H1 (cell line): Measurements from ENCODE around the gene PCBP4. TPM values are rescaled to one million over a fixed set of nuclear protein-coding genes. Genes with fewer than 3 reads are reported as not detected.

Experiments used
- CTCF ChIA-PET: fragments of 300-600 bp; sonication (Branson Sonifier 250); formaldehyde crosslinking; loops from one replicate; lab custom pipeline; 2021; ENCODE audit not compliant: partially characterized antibody; lab: Charles Lee
- POLR2A ChIA-PET: fragments of 300-600 bp; sonication (Branson Sonifier 250); formaldehyde crosslinking; loops from one replicate; lab custom pipeline; 2021; ENCODE audit warnings: inconsistent platforms; ENCODE audit not compliant: partially characterized antibody; lab: Charles Lee
- DNase-seq, 2 experiments: peaks; one replicate each; pipeline versions ENCODE4 v3.0.0 to v3.0.0-alpha.2; 2010 to 2022; ENCODE audit warnings: low spot score in 2 of 2, low read depth in 1 of 2, mixed read lengths in 1 of 2
- FAIRE-seq: peaks from 2 replicates; lab custom pipeline; 2011; peaks lifted over from hg19 to GRCh38; lab: Jason Lieb, UNC
- H2AFZ ChIP-seq: 2 replicates; pipeline ENCODE4 v1.8.1; 2012; ENCODE audit warnings: low read length, inconsistent platforms
- H2AK5ac ChIP-seq: 2 replicates; pipeline ENCODE4 v1.6.1; 2013; ENCODE audit warnings: low read depth, low read length
- H2BK120ac ChIP-seq: replicated peaks from 2 replicates; pipeline ENCODE3; 2013; ENCODE audit warnings: low read depth, low read length, inconsistent platforms
- H2BK12ac ChIP-seq: 2 replicates; pipeline ENCODE4 v1.6.1; 2013; ENCODE audit warnings: low read depth, low read length
- H2BK15ac ChIP-seq: 2 replicates; pipeline ENCODE4 v1.6.1; 2013; ENCODE audit warnings: low read length
- H2BK20ac ChIP-seq: 2 replicates; pipeline ENCODE4 v1.6.1; 2013; ENCODE audit warnings: low read length
- H2BK5ac ChIP-seq: 2 replicates; pipeline ENCODE4 v1.6.1; 2013; ENCODE audit warnings: low read depth, low read length
- H3K14ac ChIP-seq: 2 replicates; pipeline ENCODE4 v1.6.1; 2013; ENCODE audit warnings: inconsistent platforms; ENCODE audit not compliant: insufficient read length
- H3K18ac ChIP-seq: 2 replicates; pipeline ENCODE4 v1.6.1; 2013; ENCODE audit warnings: low read length; ENCODE audit errors: extremely low read depth
- H3K23ac ChIP-seq: 2 replicates; pipeline ENCODE4 v1.6.1; 2013; ENCODE audit warnings: inconsistent platforms; ENCODE audit not compliant: insufficient read length
- H3K23me2 ChIP-seq: 2 replicates; pipeline ENCODE4 v1.6.1; 2013; ENCODE audit warnings: low read depth, low read length
- H3K27ac ChIP-seq: 2 replicates; pipeline ENCODE4 v1.6.1; 2011; ENCODE audit warnings: low read depth, low read length, inconsistent platforms
- H3K27me3 ChIP-seq, 4 experiments: replicated peaks in 1 of 4; 1 replicate in 1 of 4; 2 replicates in 3 of 4; pipeline versions ENCODE4 v1.6.1 to v1.8.1; 2011 to 2013; ENCODE audit warnings: low read length in 3 of 4, mild to moderate bottlenecking in 3 of 4, inconsistent platforms in 2 of 4, mixed read lengths in 2 of 4, moderate library complexity in 1 of 4; ENCODE audit not compliant: control insufficient read depth in 3 of 4, insufficient read depth in 3 of 4; ENCODE audit errors: extremely low read depth in 1 of 4
- H3K36me3 ChIP-seq, 4 experiments: 2 replicates each; pipeline versions ENCODE4 v1.6.1 to v1.8.1; 2011 to 2013; ENCODE audit warnings: mild to moderate bottlenecking in 4 of 4, low read length in 3 of 4, moderate library complexity in 2 of 4, control low read depth in 1 of 4, inconsistent platforms in 1 of 4; ENCODE audit not compliant: insufficient read depth in 4 of 4, control insufficient read depth in 2 of 4
- H3K4ac ChIP-seq: replicated peaks from 2 replicates; pipeline ENCODE3; 2013; ENCODE audit warnings: low read length, low read depth, mixed read lengths, inconsistent platforms; ENCODE audit not compliant: insufficient read length
- H3K4me1 ChIP-seq, 4 experiments: replicated peaks in 1 of 4; 1 replicate in 1 of 4; 2 replicates in 3 of 4; pipeline versions ENCODE4 v1.6.1 to v1.8.1; 2011 to 2013; ENCODE audit warnings: low read length in 3 of 4, inconsistent platforms in 2 of 4, mixed read lengths in 1 of 4; ENCODE audit not compliant: insufficient read depth in 4 of 4, control insufficient read depth in 3 of 4
- H3K4me2 ChIP-seq, 2 experiments: 2 replicates each; pipeline versions ENCODE4 v1.6.1 to v1.8.1; 2011 to 2013; ENCODE audit warnings: low read depth in 2 of 2, low read length in 2 of 2, control low read depth in 1 of 2, inconsistent platforms in 1 of 2, mild to moderate bottlenecking in 1 of 2; ENCODE audit not compliant: insufficient read depth in 1 of 2
- H3K4me3 ChIP-seq, 4 experiments: fragments of 200-600, 300-600 bp in 1 of 4; sonication (generic), shearing (Covaris generic), sonication (Bioruptor Twin) in 1 of 4; 2 replicates each; pipeline versions ENCODE4 v1.5.1 to v1.8.1; 2011 to 2016; ENCODE audit warnings: low read length in 4 of 4, low read depth in 3 of 4, control low read depth in 2 of 4, inconsistent platforms in 2 of 4, mild to moderate bottlenecking in 2 of 4, mixed read lengths in 1 of 4, moderate library complexity in 1 of 4; ENCODE audit not compliant: insufficient read depth in 2 of 4; ENCODE audit errors: extremely low read depth in 1 of 4
- H3K56ac ChIP-seq: replicated peaks from 2 replicates; pipeline ENCODE3; 2013; ENCODE audit warnings: low read depth, mild to moderate bottlenecking, mixed read lengths, low read length, inconsistent platforms; ENCODE audit not compliant: insufficient read length
- H3K79me1 ChIP-seq: 2 replicates; pipeline ENCODE4 v1.6.1; 2013; ENCODE audit warnings: low read depth, low read length, control low read depth
- H3K79me2 ChIP-seq, 2 experiments: 2 replicates each; pipeline versions ENCODE4 v1.6.1 to v1.8.1; 2012 to 2013; ENCODE audit warnings: low read length in 2 of 2, mild to moderate bottlenecking in 2 of 2, inconsistent platforms in 1 of 2; ENCODE audit not compliant: insufficient read depth in 2 of 2, control insufficient read depth in 1 of 2
- H3K9ac ChIP-seq, 4 experiments: replicated peaks in 1 of 4; 1 replicate in 1 of 4; 2 replicates in 3 of 4; pipeline versions ENCODE4 v1.6.1 to v1.8.1; 2011 to 2013; ENCODE audit warnings: low read depth in 3 of 4, low read length in 3 of 4, control low read depth in 2 of 4, mild to moderate bottlenecking in 2 of 4, moderate library complexity in 2 of 4, inconsistent platforms in 1 of 4; ENCODE audit errors: extremely low read depth in 1 of 4
- H3K9me3 ChIP-seq, 2 experiments: 2 replicates each; pipeline versions ENCODE4 v1.6.1 to v1.8.1; 2012 to 2013; ENCODE audit warnings: mild to moderate bottlenecking in 2 of 2, moderate library complexity in 2 of 2, control low read depth in 1 of 2, inconsistent platforms in 1 of 2, low read depth in 1 of 2, low read length in 1 of 2, mixed read lengths in 1 of 2; ENCODE audit not compliant: insufficient read depth in 2 of 2
- H4K20me1 ChIP-seq, 2 experiments: replicated peaks in 1 of 2; 2 replicates each; pipeline versions ENCODE3 to v1.8.1; 2011 to 2013; ENCODE audit warnings: inconsistent platforms in 2 of 2, low read length in 2 of 2, mild to moderate bottlenecking in 1 of 2; ENCODE audit not compliant: insufficient read depth in 2 of 2, control insufficient read depth in 1 of 2
- H4K5ac ChIP-seq: 2 replicates; pipeline ENCODE4 v1.6.1; 2013; ENCODE audit warnings: low read length, low read depth, mixed read lengths, inconsistent platforms; ENCODE audit not compliant: insufficient read length
- H4K8ac ChIP-seq: 2 replicates; pipeline ENCODE4 v1.8.0; 2013; ENCODE audit warnings: mild to moderate bottlenecking, moderate library complexity, low read length, inconsistent platforms; ENCODE audit not compliant: insufficient read depth; ENCODE audit errors: extremely low read depth
- H4K91ac ChIP-seq: replicated peaks from 2 replicates; pipeline ENCODE3; 2013; ENCODE audit warnings: low read length, mixed read lengths, inconsistent platforms; ENCODE audit not compliant: insufficient read length
- CBX8 ChIP-seq: fragments of 300-800, 300-1000 bp; sonication (generic); IDR thresholded peaks from 2 replicates; pipeline ENCODE4 v1.7.1; 2016; ENCODE audit warnings: low read depth, low read length, borderline replicate concordance
- KDM5A ChIP-seq: fragments of 200-600 bp; IDR thresholded peaks from 2 replicates; pipeline ENCODE4 v1.7.1; 2012; ENCODE audit warnings: mild to moderate bottlenecking, low read length, inconsistent platforms, mixed read lengths
- RXRA ChIP-seq: IDR thresholded peaks from 2 replicates; pipeline ENCODE4 v1.6.1; 2011; ENCODE audit warnings: low read depth, mild to moderate bottlenecking, low read length, moderate library complexity; ENCODE audit not compliant: insufficient read depth
- SIX5 ChIP-seq: IDR thresholded peaks from 2 replicates; pipeline ENCODE4 v1.6.1; 2011; ENCODE audit warnings: mild to moderate bottlenecking, low read depth, low read length
- SRF ChIP-seq: IDR thresholded peaks from 2 replicates; pipeline ENCODE4 v1.6.1; 2011; ENCODE audit warnings: mild to moderate bottlenecking, low read depth, low read length, moderate library complexity
- polyA plus RNA-seq, 7 experiments: library from polyadenylated mRNA; depleted of rRNA in 3 of 7; stranded (reverse) in 5 of 7; unstranded in 2 of 7; fragments of >200 nt in 5 of 7; fragments of 200-250 nt in 2 of 7; gene quantifications; 1 replicate in 5 of 7; 2 replicates in 1 of 7; 4 replicates in 1 of 7; pipeline versions ENCODE4 v1.2.1 to v1.2.3, GENCODE V29; 2011 to 2013; ENCODE audit warnings: missing spikeins in 2 of 7, mixed read lengths in 2 of 7
- total RNA-seq: library from RNA; stranded (reverse); fragmentation: NEBNext Ultra II Directional; extraction: Animal tissue kit (Norgen Biotek cat#: 25700); gene quantifications from 2 replicates; pipeline ENCODE4 v1.2.1, GENCODE V29; 2021

The PCBP4 gene
- total and polyA plus RNA-seq, 2 of the 8 experiments (the other 6 are each of a cell fraction or from before 2014, with no cell fraction given): 16.4 to 34.1 TPM

DNA sequence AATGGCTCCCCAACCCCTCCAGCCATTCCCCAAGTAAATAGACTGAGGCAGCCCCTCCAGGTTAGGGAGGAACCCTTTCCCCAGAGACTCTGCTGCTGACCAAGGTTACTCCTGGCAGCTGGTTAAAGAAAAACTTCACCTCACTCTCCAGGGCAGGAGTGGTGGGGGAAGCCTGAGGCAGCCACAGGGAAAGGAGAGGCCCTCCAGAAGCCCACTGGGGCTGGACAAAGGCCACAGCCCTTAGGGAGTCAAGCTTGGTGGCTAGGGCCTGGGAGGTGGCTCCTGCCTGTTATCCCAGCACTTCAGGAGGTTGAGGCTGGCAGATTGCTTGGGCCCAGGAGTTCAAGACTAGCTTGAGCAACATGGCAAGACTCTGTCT is 17.0 kb upstream of the PCBP4 start:
- Histone ChIP-seq H2BK120ac (no peak overlapping the region), H3K36me3 (no peaks in the 10 kb centered on the region), H4K20me1 (peaks cover 0 to 2% of the 10 kb centered on the region in 2 experiments), H2BK12ac (no peak overlapping the region), H3K18ac (no peak overlapping the region), H2AK5ac (0 out of 2 replicates have a peak overlapping the region, but pooled peaks have one; percentile 77), H4K8ac (peak overlapping the region; percentile 85; the same call in 1 of the 2 replicates), H3K4me1 (peaks cover 0 to 14% (median 9%) of the 10 kb centered on the region in 4 experiments; a peak in 6 of 7 replicates), H2BK15ac (no peak overlapping the region), H3K4ac (no peak overlapping the region), H3K27ac (no peak overlapping the region), H3K9ac (no peak overlapping the region), H3K4me3 (peak overlapping the region in 1 of 4 experiments; percentile 63; a peak in 1 of 8 replicates), H3K9me3 (no peaks in the 10 kb centered on the region), H3K79me1 (peaks cover 7% of the 10 kb centered on the region), H4K5ac (no peak overlapping the region), H2BK5ac (no peak overlapping the region; the same call in 1 of the 2 replicates), H3K4me2 (peak overlapping the region; percentile 89 to 97; a peak in 3 of 4 replicates), H2AFZ (no peak overlapping the region), H4K91ac (no peak overlapping the region), H3K79me2 (no peaks in the 10 kb centered on the region), H3K23ac (no peak overlapping the region), H3K27me3 (no peaks in the 10 kb centered on the region), H2BK20ac (no peak overlapping the region), H3K56ac (no peak overlapping the region), H3K14ac (no peak overlapping the region), H3K23me2 (peaks cover 7% of the 10 kb centered on the region)
- POLR2A ChIA-PET: interaction anchor here (2.9 to 29.3 kb wide), 4 partner anchors 0 to 30 kb away, joined by 8 to 923 read pairs (median 468); partner anchors contain the start of genes ABHD14A, ABHD14B, ACY1 and GPR62
- CTCF ChIA-PET: interaction anchor here (3.5 to 5.5 kb wide), 5 partner anchors 9 to 41 kb away, joined by 24 to 66 read pairs (median 27); partner anchors contain the start of genes ABHD14B, PARP3, PCBP4 and RPL29
- no peak for DNase-seq
- TF ChIP-seq RXRA (no peak), SIX5 (no peak), CBX8 (no peak), SRF (no peak), KDM5A (no peak)
- FAIRE-seq: no peak
